GM18517 (cell line): Measurements from ENCODE around the gene SP3.

Experiments used
- ATAC-seq: cut with Tn5 transposase; IDR thresholded peaks from one replicate; pipeline ENCODE4 v1.9.1; 2021; ENCODE audit warnings: mild to moderate bottlenecking, moderate library complexity; ENCODE audit not compliant: unreplicated experiment

SP3 gene

DNA sequence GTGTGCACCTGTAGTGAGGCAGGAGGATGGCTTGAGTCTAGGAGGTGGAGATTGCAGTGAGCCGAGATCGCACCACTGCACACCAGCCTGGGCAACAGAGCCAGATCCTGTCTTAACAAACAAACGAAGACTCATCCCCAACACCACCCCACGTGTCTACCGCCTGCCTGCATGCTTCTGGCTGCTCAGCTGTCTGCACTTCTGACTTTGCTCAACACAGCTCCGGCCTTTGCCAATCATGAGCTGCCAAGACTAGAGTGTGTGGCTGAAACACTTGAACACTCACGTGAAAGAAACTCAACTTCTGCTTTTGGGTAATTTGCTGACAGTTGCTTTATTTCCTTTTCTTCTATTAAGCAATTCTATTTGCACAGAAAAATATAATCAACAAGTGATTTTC lies 32.1 kb upstream of the SP3 start:
- ATAC-seq, result peak; percentile 80

DNA sequence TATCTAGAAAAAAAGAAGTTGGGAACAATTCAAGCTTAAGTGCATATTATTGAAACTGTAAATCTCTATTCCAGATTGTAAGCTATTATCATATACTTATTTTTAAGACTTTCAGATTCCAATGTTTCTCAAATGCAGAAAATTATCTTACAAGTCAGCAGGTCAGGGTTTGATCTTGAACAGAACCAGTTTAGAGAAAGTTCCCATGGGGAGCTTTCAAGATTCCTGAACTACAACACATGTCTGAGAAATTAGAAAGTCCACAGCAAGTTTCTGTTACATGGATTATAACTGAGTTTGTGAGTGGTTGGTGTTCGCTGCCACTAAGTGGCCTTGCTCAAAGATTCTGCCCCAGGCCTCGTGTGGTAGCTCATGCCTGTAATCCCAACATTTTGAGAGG lies 31.6 kb upstream of the SP3 start:
- no peak for ATAC-seq

DNA sequence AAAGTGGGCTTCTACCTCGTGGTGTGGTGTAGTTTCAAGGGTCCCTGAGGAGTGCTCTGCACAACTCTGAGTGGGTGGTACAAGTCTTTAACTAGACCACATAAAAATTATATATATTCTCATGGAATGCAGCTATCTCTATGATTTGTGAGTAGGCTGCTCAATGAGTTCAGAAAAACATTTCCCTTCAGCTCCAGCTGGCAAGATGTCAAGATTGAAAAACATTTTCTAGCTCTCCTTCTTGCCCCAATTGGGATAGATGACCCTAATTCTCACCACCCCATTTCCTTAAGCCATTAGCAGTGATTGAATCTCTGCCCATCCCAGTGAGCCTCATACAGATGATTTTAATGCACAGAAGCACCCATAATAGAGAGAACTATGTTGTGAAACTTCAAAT lies 28.3 kb upstream of the SP3 start:
- no peak for ATAC-seq

DNA sequence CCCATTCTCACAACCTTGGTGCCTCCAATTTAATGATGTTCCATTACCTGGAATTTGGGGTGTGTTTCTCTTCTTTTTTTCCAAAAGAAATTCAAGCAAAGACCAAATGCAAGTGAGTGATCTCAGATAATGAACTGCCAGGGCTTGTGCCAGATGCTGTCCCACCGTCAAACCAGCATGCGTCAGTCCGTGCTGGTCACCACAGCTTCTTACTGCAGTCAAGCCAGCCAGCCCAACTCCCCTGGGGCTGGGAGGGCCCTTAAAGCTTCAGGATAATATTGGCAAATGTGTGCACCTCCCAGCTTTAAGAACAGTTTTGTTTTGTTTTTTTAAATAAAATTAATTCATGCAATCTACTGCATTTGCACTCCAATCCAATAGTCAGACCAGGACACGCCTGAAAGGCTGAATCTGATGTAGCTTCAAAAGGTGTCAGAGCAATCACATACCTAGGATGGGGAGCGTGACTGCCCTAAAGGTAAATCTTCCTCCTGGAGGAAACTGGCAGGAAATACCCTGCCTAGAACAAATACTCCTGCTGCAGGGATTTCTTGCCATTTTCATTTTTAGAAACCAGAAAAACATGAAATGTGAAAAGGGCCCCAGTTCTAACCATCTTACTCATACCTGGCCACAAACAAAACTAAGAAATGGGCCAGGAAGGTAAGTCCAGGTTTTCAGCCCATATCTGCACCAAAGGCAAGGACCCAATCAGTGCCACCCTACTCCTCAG lies 26.8 kb upstream of the SP3 start:
- no peak for ATAC-seq

DNA sequence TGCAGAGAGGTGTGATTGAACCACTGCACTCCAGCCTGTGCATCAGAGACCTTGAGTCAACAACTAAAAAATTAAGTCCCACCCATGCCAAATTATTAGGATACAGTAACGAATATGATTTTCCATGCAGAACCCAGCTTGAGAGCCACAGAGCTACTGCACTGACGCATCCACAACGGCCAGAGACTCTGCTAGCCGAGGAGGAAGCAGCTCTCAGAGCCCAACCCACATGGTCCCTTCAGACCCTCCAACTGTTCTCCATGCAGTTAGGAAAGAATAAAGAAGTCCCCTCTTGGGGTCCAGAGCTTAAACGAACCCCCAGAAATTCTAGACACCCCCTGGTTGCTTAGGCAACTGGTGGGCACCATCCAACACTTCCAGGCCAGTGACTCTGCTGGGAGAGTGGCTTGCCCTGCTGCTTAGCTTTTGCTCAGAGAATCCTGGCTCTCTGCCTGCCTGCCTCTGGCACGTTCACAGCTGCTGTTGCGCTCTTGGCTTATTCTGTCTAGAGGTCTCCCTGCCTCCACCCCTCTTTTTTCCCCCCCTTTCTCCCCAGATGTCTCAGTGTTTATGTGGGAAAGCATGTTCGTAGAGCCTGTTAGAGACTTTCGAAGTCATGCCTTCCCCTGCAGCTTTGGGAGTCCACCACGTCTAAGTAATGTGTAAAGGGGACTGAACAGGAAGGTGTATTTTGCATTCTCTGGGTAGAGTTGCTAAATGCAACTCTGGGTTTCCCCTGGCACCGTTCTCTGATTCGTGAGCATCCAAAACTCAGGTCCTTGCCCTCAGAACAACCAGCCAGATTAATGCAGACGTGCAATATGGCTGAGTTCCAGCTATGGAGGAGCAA lies 26.0 kb upstream of the SP3 start:
- ATAC-seq, result peak; percentile 60

DNA sequence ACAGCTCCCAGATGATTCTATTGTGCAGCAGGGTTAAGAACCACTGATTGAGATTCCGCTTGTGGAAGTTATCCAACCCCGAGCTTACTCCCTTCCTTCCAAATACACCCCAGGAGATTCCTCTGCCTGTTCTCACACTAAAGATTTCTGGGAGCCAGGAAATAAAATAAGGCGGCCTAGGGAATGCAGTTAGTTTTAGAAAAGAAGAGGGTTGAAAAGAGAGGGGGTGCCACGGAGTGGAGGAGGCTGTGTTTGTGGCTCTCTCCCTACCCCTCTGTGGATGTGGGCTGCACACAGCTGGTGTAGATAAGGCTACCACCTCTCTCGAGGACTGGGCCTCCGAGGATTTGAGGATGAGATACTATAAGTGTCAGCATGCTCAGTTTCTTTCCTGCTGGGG lies 25.1 kb upstream of the SP3 start:
- no peak for ATAC-seq

DNA sequence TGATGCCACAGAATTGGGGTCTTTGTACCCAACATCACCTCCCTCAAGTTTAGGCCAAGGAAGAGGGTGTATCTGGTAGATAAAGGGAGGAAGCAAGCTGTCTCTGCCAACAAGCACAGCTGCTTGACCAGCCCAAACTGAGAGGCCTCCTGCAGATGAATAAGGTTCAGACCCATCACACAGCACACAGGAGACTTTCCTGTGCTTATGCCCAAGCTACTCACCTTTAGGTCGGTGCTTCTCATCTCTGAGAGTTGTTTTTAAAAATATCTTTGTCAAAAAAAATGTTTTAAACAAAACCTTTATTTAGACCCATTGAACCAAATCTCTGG lies 24.7 kb upstream of the SP3 start:
- ATAC-seq, result no peak

DNA sequence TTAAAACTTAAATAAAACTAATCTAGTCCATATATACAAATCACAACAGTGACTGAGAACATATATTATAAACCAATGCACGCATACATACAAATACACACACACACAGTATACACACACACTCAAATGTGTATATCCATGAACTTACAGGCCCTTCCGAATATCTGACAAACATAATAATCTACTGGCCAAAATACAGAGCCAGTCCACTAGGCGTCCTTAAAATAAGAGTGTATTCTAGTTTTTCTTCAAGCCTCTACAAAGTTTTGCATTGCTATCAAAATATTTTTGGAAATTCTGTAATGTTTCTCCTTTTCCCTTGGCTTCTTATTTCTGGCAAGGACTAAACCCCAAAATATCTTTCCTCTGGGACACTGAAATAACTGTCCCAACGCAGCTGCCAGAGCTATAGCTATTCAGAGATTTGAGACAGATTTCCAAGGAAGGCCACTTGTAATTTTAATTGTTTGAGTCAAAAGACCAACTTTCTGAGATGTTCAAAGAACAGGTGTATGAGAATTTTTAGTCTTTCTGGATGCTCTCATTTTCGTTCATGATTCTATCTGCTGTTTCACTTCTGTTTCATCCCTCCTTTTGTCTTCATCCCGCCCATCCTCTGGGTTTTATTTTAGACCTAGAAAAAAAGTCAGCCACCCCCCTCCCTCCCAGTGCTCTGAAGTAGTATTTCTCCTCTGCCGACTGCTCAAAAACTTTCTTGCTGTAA lies 24.1 kb upstream of the SP3 start:
- ATAC-seq, result no peak

DNA sequence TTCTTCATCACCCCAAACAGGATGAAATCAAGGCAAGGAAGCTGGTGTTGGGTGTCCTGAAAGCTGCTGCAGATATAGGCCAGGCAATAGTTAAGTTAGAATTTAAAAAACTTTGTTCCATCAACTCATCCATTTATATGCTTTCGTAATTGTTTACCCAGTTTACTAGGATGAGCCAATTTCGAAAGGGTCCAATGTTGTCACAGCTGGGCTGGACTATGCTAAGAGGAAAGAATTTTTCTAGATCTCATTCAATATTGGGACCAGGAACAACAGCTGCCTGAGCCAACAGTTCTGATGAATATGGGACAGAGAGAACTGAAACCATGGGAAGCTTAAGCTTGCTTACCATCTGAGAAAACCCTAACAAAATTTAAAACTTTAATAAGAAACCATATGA lies 21.6 kb upstream of the SP3 start:
- ATAC-seq, result no peak

DNA sequence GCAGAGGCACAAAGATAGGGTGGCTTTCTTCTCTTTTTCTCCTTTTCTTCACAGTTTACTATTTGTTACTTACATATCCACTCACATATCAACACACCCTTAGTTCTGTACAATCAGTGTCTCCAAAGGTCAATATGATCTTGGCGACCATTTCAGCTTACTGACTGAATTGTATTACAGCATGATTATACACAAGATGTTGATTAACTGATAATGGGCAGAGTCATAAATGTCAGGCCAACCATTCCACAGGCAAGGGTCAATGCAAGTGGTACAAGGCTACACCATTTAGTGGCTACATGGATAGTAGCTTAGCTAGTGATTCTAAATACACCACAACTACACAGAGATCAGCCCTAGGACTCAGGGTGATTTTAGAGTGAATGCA lies 20.4 kb upstream of the SP3 start:
- ATAC-seq, result no peak

DNA sequence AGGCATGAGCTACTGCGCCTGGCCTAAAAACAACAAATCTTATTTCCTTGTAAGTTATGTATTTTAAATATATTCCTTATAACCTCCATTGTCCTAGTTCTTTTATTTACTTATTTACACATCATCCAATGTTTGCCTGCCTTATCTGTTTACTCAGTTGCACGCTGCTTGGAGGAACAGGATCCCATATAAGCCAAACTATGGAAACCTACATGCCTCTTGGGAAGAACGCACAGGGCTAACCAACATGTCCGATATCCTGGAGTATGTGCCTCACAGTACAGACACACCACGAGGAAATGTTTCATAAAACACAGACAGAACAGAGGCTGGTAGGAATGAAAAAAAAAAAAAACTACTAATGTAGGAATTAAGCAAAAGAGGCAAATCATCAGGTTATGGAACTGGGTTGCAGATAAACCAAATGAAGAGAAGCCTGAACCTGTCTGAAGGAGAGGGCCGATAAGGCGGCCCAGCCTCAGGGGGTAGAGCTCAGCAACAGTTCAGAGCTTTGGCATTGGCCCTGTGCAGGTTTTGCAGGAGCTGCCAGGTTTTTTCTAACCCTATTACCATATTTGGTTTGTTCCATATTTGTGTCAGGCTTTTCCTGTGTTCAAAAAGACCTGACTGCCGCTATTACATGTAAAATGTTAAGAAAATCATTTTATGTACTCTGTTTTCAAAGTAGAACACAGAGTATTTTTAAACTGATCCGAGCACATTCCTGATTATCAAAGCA lies 19.9 kb upstream of the SP3 start:
- no peak for ATAC-seq

DNA sequence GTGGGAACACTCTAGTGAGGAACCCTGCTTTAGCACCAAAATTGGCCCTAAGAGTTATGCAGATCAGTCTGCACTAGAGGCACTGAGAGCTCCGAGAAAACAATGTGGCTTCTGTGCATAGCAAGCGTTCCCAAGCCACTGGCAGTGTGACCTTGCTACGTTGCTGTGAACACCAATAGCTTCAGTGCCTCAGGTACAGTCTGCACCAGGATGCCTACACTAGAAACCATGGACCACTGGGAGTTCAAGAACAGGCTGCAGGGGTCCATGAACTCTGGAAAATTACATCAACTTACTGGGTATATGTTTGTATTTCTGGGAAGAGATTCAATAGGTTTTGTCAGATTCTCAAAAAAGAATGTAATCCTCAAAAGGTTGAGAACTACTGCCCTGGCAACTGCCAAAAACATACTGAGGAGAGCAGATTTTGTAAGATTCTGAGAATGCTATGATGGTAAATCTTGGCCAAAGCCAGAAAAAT lies 18.3 kb upstream of the SP3 start:
- no peak for ATAC-seq

DNA sequence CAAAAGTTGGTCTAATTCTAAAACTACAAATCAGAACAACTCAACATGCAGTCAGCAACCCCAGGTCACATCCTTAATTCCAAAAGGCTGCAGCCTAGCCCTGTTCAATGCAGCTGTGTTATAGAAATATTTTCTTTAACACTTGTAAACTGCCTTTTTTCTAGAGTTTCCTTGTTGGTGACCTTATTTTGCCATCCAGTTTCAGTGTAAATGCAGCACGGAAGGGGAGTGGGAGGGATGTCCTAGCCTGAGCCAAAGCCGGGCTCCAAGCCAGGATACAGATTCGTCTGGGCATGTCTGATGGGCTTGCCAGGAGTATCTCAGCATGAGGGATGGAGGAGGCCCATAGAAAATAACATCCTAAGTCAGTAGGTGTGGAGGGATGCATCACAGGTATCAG lies 17.7 kb upstream of the SP3 start:
- ATAC-seq, result no peak

DNA sequence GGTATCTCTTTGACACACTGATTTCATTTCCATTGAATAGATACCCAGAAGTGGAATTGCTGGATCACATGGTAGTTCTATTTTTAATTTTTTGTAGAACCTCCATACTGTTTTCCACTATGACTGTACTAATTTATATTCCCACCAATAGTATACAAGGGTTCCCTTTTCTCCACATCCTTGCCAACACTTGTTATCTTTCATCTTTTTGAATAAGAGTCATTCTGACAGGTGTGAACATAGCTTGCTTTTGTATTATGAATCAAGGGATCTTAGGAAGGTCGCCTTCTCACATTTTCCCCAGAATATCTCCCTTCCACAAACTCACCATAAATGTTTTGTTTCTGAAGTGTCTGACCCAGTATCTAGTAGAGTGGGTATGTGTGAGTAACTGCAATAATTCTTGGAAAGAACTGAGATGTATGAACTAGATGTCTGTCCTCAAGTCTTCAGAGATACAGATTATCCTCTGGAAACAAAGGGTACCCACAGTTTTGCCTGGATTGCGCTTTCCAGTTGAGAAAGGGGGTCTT lies 17.1 kb upstream of the SP3 start:
- no peak for ATAC-seq

DNA sequence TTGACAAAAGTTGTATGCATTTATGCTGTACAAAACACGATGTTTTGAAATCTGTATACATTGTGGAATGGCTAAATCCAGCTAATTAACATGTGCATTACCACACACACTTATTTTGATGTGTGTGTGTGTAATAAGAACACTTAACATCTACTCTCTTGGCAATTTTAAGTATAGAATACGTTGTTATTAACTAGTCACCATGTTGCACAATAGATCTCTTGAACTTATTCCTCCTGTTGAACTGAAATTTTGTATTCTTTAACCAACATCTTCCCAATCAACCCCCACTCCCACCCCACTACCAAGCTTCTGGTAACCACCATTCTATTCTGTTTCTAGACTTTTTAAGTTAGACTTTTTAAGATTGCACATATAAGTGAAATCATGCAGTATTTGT lies 16.3 kb upstream of the SP3 start:
- ATAC-seq, result no peak

DNA sequence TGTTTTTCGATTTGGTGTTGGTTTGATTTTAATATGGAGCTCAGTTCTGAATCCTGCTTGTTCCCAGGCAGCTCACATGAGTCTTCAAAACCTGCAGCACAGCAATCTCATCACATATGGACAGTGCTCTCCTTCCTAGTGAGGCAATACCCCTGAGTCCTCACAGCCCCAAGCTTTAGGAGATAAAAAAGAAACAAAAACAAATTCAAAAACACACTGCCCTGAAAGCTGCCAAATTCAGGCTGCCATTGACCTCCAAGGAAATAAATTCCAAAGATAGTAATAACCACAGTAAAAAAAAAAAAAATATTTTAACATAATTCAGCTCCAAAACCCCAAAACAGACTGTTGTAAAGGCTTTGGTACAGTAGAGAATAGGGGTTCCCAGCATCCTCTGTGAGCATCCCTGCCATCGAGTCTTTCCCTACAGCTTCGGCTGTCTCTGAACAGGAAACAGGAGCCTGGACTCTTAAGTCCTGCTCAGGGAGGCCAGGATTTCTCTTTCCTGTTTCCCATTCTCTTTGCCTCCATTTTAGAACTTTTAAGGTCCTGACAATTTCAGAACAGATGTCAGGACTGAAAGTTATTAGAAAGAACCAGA lies 14.7 kb upstream of the SP3 start:
- no peak for ATAC-seq

DNA sequence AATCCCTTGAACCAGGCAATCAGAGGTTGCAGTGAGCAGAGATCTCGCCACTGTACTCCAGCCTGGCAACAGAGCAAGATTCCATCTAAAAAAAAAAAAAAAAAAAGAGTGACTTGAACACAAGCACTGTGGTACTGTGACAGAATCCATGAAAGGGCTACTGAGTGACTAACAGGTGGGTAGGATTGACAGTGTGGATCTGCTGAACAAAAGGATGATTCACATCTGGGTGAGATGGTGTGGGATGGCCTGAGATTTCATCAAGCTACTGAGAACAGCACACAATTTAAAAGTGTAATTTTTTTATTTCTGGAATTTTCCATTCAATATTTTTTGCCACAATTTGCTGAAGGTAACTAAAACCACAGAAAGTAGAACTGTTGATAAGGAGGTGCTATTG lies 13.3 kb upstream of the SP3 start:
- ATAC-seq, result no peak

DNA sequence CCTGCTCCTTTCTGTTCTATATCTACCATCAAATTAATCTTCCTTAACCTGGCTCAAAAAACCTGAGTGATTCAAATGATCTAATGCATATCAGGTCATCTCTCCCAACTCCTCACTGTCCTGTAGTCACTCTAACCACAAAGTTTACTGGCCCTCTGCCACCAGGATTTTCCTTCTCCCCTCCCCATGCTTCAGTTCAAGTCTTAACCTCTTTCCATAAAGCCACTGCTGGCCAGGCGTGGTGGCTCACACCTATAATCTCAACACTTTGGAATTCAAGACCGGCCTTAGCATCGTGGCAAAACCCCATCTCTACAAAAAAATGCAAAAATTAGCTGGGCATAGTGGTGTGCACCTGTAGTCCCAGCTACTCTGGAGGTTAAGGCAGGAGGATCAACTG lies 7.5 kb upstream of the SP3 start:
- ATAC-seq, result no peak

DNA sequence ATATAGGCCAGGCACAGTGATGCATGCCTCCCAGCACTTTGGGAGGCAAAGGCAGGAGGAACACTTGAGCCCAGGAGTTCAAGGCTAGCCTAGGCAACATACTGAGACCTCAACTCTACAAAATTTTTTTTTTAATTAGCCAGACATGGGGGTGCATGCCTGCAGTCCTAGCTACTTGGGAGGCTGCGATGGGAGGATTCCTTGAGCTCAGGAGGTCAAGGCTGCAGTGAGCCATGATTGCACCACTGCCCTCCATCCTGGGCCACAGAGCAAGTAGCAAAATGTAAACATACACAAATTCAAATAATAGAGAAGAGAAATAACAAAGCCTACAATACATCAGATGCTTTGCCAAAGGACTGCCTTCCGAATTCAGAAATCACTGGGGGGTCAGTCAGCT lies 7.0 kb upstream of the SP3 start:
- ATAC-seq, result no peak

DNA sequence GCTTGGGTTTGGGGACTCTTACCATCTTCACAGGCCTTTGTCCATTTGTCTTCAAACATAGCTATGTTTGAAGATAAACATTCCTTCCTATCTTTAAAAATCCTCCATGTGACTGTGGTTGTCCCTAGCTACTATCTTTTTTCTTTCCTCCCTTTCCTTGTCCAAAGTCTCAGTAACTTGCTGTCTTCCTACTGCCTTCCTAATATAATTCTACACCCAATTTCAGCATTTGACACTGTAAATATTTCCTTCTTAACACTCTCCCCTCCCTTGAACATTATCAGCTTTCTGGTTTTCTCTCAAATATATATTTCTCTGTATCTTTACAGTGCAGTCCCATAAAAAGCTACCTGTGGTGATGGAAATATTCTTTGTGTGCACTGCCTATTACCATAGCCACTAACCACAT lies 5.3 kb upstream of the SP3 start:
- ATAC-seq, result no peak

DNA sequence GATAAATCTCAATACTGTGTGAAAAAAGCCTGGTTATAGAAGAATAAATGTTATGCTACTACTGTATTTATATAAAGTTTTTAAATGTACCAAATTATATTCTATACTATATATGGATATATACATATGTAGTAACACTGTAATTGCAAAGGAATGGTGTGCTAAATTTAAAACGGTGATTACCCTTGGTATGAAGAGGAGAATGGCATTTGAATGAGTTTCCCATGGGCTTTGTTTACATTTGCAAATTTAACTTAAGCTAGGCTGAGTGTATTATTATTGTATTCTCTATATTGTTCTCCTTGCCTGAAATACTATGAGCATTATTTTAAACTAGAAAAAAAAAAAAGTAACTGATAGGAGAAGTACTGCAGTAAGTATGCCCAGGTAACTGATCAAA lies 4.7 kb upstream of the SP3 start:
- ATAC-seq, result no peak
